Kidney epithelial cell (primary cell): ENCODE results near the gene FOXF2. TPM values are rescaled to one million over a fixed set of nuclear protein-coding genes. Genes with fewer than 3 reads are reported as not detected.

Source experiments
- DNase-seq: peaks from one replicate; pipeline ENCODE4 v3.0.0-alpha.2; 2010; ENCODE audit warnings: low read depth
- H3K27me3 ChIP-seq: 2 replicates; pipeline ENCODE4 v1.6.0; 2011; ENCODE audit warnings: low read length; ENCODE audit not compliant: control insufficient read depth, insufficient read depth
- H3K36me3 ChIP-seq: 2 replicates; pipeline ENCODE4 v1.5.1; 2011; ENCODE audit warnings: low read length; ENCODE audit not compliant: control insufficient read depth, insufficient read depth
- H3K4me3 ChIP-seq: 2 replicates; pipeline ENCODE4 v1.5.1; 2011; ENCODE audit warnings: low read depth, mild to moderate bottlenecking, control low read depth, low read length
- CTCF ChIP-seq: IDR thresholded peaks from 2 replicates; pipeline ENCODE4 v1.5.1; 2011; ENCODE audit warnings: mild to moderate bottlenecking, moderate library complexity, low read length, control low read depth, inconsistent platforms; ENCODE audit not compliant: insufficient read depth, poor library complexity, severe bottlenecking
- total RNA-seq: library from RNA; depleted of rRNA; stranded (reverse); fragments of >200 nt; gene quantifications from 2 replicates; pipeline ENCODE4 v1.2.3, GENCODE V29; 2015

Gene FOXF2
- total RNA-seq, 1 donor from 2014 or later: 0.38 TPM

- no peaks in the 10 kb centered on the region for H3K36me3 ChIP-seq
- H3K27me3 ChIP-seq: peaks cover 95% of the 10 kb centered on the region
- H3K4me3 ChIP-seq: no peak overlapping the region
- DNase-seq: no peak
- no peak for TF ChIP-seq CTCF
Observed at GRCh38 chr6:1382883-1383728, 6.3 kb upstream of the FOXF2 start.

- TF ChIP-seq CTCF: no peak
- Histone ChIP-seq H3K36me3 (no peaks in the 10 kb centered on the region), H3K27me3 (peaks cover 95% of the 10 kb centered on the region), H3K4me3 (no peak overlapping the region)
- DNase-seq: no peak
Observed at GRCh38 chr6:1383729-1384548, 5.4 kb upstream of the FOXF2 start.

GRCh38 chr6:1384549-1385128, 4.7 kb upstream of the FOXF2 start:
- no peaks in the 10 kb centered on the region for H3K36me3 ChIP-seq
- no peak for TF ChIP-seq CTCF
- peaks cover 93% of the 10 kb centered on the region for H3K27me3 ChIP-seq
- no peak for DNase-seq
- H3K4me3 ChIP-seq: no peak overlapping the region

GRCh38 chr6:1385129-1386037, 4.0 kb upstream of the FOXF2 start:
- no peak for TF ChIP-seq CTCF
- Histone ChIP-seq H3K27me3 (peaks cover 91% of the 10 kb centered on the region), H3K4me3 (no peak overlapping the region), H3K36me3 (no peaks in the 10 kb centered on the region)
- DNase-seq: no peak

- no peak for TF ChIP-seq CTCF
- H3K4me3 ChIP-seq: no peak overlapping the region
- H3K36me3 ChIP-seq: no peaks in the 10 kb centered on the region
- DNase-seq: no peak
- peaks cover 91% of the 10 kb centered on the region for H3K27me3 ChIP-seq
Observed at GRCh38 chr6:1386038-1386709, 3.2 kb upstream of the FOXF2 start.
